Islet of Langerhans (tissue), 1 donor: ENCODE results near the gene IFT20.
"Not testable (repeated sequence)": the region's sequence is repeated elsewhere in the genome, so short reads cannot be mapped to it uniquely, and the experiment has no call there.

Experiments
- FAIRE-seq: peaks from one replicate; lab custom pipeline; 2011; peaks lifted over from hg19 to GRCh38; lab: Jason Lieb, UNC

The IFT20 gene

GRCh38 chr17:28306954-28307401, 28.3 kb downstream of the IFT20 start:
- FAIRE-seq = no peak

GRCh38 chr17:28298449-28298848, 36.8 kb downstream of the IFT20 start:
- no peak for FAIRE-seq

- no peak for FAIRE-seq
Observed at GRCh38 chr17:28295677-28296578, 39.3 kb downstream of the IFT20 start.

- FAIRE-seq = no peak
Observed at GRCh38 chr17:28293994-28294393, 41.3 kb downstream of the IFT20 start.

GRCh38 chr17:28292878-28293277, 42.4 kb downstream of the IFT20 start:
- not testable (repeated sequence) for FAIRE-seq

GRCh38 chr17:28291780-28292330, 43.4 kb downstream of the IFT20 start:
- FAIRE-seq = no peak

- FAIRE-seq = no peak
Observed at GRCh38 chr17:28290703-28291102, 44.6 kb downstream of the IFT20 start.

- no peak for FAIRE-seq
Observed at GRCh38 chr17:28285965-28286364, 49.3 kb downstream of the IFT20 start.

- FAIRE-seq = no peak
Observed at GRCh38 chr17:28282596-28282995, 52.7 kb downstream of the IFT20 start.

GRCh38 chr17:28280826-28281225, 54.4 kb downstream of the IFT20 start:
- no peak for FAIRE-seq

- FAIRE-seq = no peak
Observed at GRCh38 chr17:28279411-28279810, 55.9 kb downstream of the IFT20 start.
